WTC11 (cell line): ENCODE data around the gene CD1B. TPM values are rescaled to one million over a fixed set of nuclear protein-coding genes. Genes with fewer than 3 reads are reported as not detected.
"Not testable (repeated sequence)": the region's sequence is repeated elsewhere in the genome, so short reads cannot be mapped to it uniquely, and the experiment has no call there.

ENCODE experiments used
- ATAC-seq: fragments of 200-7000 bp; cut with Tn5 transposase; 2 replicates; pipeline ENCODE4 v1.10.0; 2021; ENCODE audit warnings: mild to moderate bottlenecking, moderate library complexity
- CTCF ChIA-PET: fragments of 300-600 bp; sonication (Branson Sonifier 250); formaldehyde crosslinking; loops from one replicate; lab custom pipeline; 2021; ENCODE audit warnings: antibody characterized with exemption; lab: Charles Lee
- POLR2A ChIA-PET: fragments of 350-600 bp; sonication (Branson Sonifier 250); formaldehyde crosslinking; loops from one replicate; lab custom pipeline; 2021; ENCODE audit warnings: antibody characterized with exemption; lab: Charles Lee
- DNase-seq: peaks from one replicate; pipeline ENCODE4 v3.0.0; 2021; ENCODE audit warnings: low spot score
- H3K27ac Mint-ChIP-seq: 2 replicates; pipeline ENCODE4 v1.8.0; 2021; ENCODE audit warnings: mixed read lengths
- H3K27me3 Mint-ChIP-seq: 2 replicates; pipeline ENCODE4 v1.8.0; 2021; ENCODE audit warnings: low read depth, mild to moderate bottlenecking, moderate library complexity, mixed read lengths
- H3K36me3 Mint-ChIP-seq: 2 replicates; pipeline ENCODE4 v1.8.0; 2021; ENCODE audit warnings: mixed read lengths
- H3K4me1 Mint-ChIP-seq: 2 replicates; pipeline ENCODE4 v1.8.0; 2022; ENCODE audit warnings: mixed read lengths
- H3K4me3 Mint-ChIP-seq: 2 replicates; pipeline ENCODE4 v1.8.0; 2021; ENCODE audit warnings: mild to moderate bottlenecking, moderate library complexity, mixed read lengths
- H3K9me3 Mint-ChIP-seq: 2 replicates; pipeline ENCODE4 v1.8.0; 2021; ENCODE audit warnings: mixed read lengths
- AFF4 ChIP-seq: sonication (generic); formaldehyde crosslinking; IDR thresholded peaks from 2 replicates; pipeline ENCODE4 v1.8.1; 2023; ENCODE audit warnings: mild to moderate bottlenecking, missing genetic modification reagents, borderline replicate concordance
- E2F1 ChIP-seq: sonication (generic); formaldehyde crosslinking; IDR thresholded peaks from 2 replicates; pipeline ENCODE4 v1.8.0; 2022; ENCODE audit warnings: mild to moderate bottlenecking, missing genetic modification reagents
- ELF4 ChIP-seq: sonication (generic); formaldehyde crosslinking; IDR thresholded peaks from 2 replicates; pipeline ENCODE4 v1.8.1; 2022; ENCODE audit warnings: low read depth, mild to moderate bottlenecking, moderate library complexity, missing genetic modification reagents
- FOXJ3 ChIP-seq: sonication (generic); formaldehyde crosslinking; IDR thresholded peaks from 2 replicates; pipeline ENCODE4 v1.9.0; 2021; ENCODE audit warnings: missing genetic modification reagents, mild to moderate bottlenecking, borderline replicate concordance
- FOXP4 ChIP-seq: sonication (generic); formaldehyde crosslinking; IDR thresholded peaks from 2 replicates; pipeline ENCODE4 v1.8.0; 2022; ENCODE audit warnings: mild to moderate bottlenecking, missing genetic modification reagents
- GABPB1 ChIP-seq: sonication (generic); formaldehyde crosslinking; IDR thresholded peaks from 2 replicates; pipeline ENCODE4 v1.8.1; 2023; ENCODE audit warnings: mild to moderate bottlenecking, missing genetic modification reagents
- NFYB ChIP-seq: sonication (generic); formaldehyde crosslinking; conservative IDR thresholded peaks from 2 replicates; pipeline ENCODE4 v1.8.0; 2022; ENCODE audit warnings: low read depth, missing genetic modification reagents
- PRRX2 ChIP-seq: fragments of 250-450 bp; sonication (Bioruptor Pico); IDR thresholded peaks from 2 replicates; pipeline ENCODE4 v1.8.0; 2021; ENCODE audit warnings: mild to moderate bottlenecking
- SMAD4 ChIP-seq: sonication (generic); formaldehyde crosslinking; IDR thresholded peaks from 2 replicates; pipeline ENCODE4 v1.8.0; 2022; ENCODE audit warnings: mild to moderate bottlenecking, missing genetic modification reagents
- USF2 ChIP-seq: sonication (generic); formaldehyde crosslinking; IDR thresholded peaks from 2 replicates; pipeline ENCODE4 v1.8.1; 2023; ENCODE audit warnings: mild to moderate bottlenecking, missing genetic modification reagents, moderate library complexity
- ZNF232 ChIP-seq: sonication (generic); formaldehyde crosslinking; IDR thresholded peaks from 2 replicates; pipeline ENCODE4 v1.8.0; 2022; ENCODE audit warnings: mild to moderate bottlenecking, missing genetic modification reagents
- ZNF281 ChIP-seq: sonication (generic); formaldehyde crosslinking; IDR thresholded peaks from 2 replicates; pipeline ENCODE4 v1.8.0; 2023; ENCODE audit warnings: mild to moderate bottlenecking, missing genetic modification reagents
- total RNA-seq: library from RNA; stranded (reverse); gene quantifications from 3 replicates; pipeline ENCODE4 v1.2.3, GENCODE V29; 2021

The CD1B gene
- total RNA-seq, 1 experiment from 2014 or later: not detected

GRCh38 chr1:158283965-158284364, 47.4 kb downstream of the CD1B start (continued):
- TF ChIP-seq AFF4 (CRISPR knock-in tag) (no peak), ZNF232 (no peak), ZNF281 (no peak), NFYB (CRISPR knock-in tag) (no peak), PRRX2 (CRISPR knock-in tag) (no peak), SMAD4 (no peak), FOXJ3 (CRISPR knock-in tag) (no peak), GABPB1 (CRISPR knock-in tag) (no peak), USF2 (no peak), FOXP4 (CRISPR knock-in tag) (no peak), E2F1 (CRISPR knock-in tag) (no peak), ELF4 (CRISPR knock-in tag) (no peak)

GRCh38 chr1:158282421-158282820, 48.9 kb downstream of the CD1B start:
- Mint-ChIP-seq H3K36me3 (peaks cover 37% of the 10 kb centered on the region), H3K9me3 (peaks cover 43% of the 10 kb centered on the region), H3K4me1 (peaks cover 13% of the 10 kb centered on the region)
- ATAC-seq, H3K4me3 Mint-ChIP-seq, CTCF ChIA-PET, H3K27me3 Mint-ChIP-seq, POLR2A ChIA-PET, DNase-seq, H3K27ac Mint-ChIP-seq: not testable (repeated sequence)

Other genes starting within 250 kb of the CD1B start
- 3.8 to 4.7 TPM (median 3.9 TPM) in 3 replicates for gene CD1D, start 150.6 kb downstream of the CD1B start, total RNA-seq
- gene CD1A, start 77.1 kb downstream of the CD1B start, total RNA-seq: not detected in 3 replicates
- gene CD1C, start 41.6 kb downstream of the CD1B start, total RNA-seq: not detected in 3 replicates
- not detected in 3 replicates for gene CD1E, start 22.4 kb upstream of the CD1B start, total RNA-seq
- gene OR10T2, start 67.9 kb upstream of the CD1B start, total RNA-seq: not detected in 3 replicates
- gene OR10K2, start 94.7 kb upstream of the CD1B start, total RNA-seq: not detected in 3 replicates
- gene OR10K1, start 130.3 kb upstream of the CD1B start, total RNA-seq: not detected in 3 replicates
- gene OR10R2, start 140.7 kb upstream of the CD1B start, total RNA-seq: not detected in 3 replicates
- gene OR6Y1, start 222.9 kb upstream of the CD1B start, total RNA-seq: not detected in 3 replicates
- gene OR6P1, start 239.0 kb upstream of the CD1B start, total RNA-seq: not detected in 3 replicates
- gene OR10X1, start 248.4 kb upstream of the CD1B start, total RNA-seq: not detected in 3 replicates